AG09319 (cell line): ENCODE measurements around the gene KIAA1614.

Experiments
- DNase-seq: peaks from one replicate; pipeline ENCODE4 v3.0.0-alpha.2; 2010; ENCODE audit warnings: low read depth; ENCODE audit errors: extremely low read depth
- CTCF ChIP-seq: IDR thresholded peaks from 2 replicates; pipeline ENCODE4 v1.5.1; 2011; ENCODE audit warnings: low read depth, mild to moderate bottlenecking, inconsistent platforms, low read length, moderate library complexity

KIAA1614 gene

DNA sequence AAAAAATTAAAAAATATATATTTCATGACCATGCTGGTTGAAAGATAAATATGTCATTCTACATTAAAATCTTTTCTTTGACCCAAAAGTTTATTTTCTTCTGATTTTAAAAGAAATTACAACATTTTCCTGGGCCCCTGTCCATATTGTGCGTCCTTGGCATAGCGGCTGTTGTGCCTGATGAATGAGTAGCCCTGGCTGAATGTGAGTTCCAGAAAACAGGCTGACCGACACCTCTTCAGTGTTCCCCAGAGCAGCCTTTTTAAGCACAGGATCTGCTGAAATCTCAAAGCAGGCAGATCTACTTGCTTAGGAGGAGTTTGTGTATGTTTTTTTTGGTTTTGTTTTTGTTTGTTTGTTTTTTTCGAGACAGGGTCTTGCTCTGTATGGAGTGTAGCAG is 19.7 kb downstream of the KIAA1614 start:
- no peak for TF ChIP-seq CTCF
- no peak for DNase-seq

DNA sequence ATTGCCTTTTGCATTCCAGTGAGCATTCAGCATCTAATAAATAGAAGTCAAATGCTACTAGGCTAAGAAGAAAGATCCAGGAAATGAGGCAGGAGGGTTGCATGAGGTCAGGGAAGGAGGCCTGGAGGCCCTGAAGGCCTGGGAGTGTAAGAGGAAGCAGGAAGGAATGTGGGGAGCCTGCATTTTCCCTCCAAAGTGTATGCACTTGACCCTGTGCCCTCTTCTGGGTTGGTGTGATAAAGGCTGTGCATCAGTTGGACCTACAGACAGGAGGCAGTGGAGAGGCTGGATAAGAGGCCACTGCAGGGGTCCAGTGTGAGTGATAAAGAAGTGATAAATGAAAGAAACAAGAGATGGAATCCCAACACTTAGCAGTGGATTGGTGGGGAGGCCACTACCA is 20.4 kb downstream of the KIAA1614 start:
- no peak for TF ChIP-seq CTCF
- no peak for DNase-seq

DNA sequence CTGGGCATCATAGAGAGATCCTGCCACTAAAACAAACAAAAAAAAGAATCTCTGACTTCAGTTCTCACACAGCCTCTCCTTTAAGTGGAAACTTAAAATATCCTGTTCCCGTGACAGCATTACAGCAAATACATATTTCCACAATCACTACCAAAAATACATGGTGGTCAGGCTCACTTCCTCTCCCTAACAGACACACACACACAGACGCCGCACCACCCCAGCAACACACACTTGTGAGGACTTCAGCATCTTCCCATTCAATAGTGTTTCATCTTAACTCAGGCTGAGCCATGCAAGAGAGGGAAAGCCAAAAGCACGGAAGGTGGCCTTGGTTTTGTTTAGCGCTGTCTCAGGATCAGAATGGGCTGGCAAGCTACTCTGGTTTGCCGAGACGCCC is 21.9 kb downstream of the KIAA1614 start:
- no peak for TF ChIP-seq CTCF
- DNase-seq, result no peak

DNA sequence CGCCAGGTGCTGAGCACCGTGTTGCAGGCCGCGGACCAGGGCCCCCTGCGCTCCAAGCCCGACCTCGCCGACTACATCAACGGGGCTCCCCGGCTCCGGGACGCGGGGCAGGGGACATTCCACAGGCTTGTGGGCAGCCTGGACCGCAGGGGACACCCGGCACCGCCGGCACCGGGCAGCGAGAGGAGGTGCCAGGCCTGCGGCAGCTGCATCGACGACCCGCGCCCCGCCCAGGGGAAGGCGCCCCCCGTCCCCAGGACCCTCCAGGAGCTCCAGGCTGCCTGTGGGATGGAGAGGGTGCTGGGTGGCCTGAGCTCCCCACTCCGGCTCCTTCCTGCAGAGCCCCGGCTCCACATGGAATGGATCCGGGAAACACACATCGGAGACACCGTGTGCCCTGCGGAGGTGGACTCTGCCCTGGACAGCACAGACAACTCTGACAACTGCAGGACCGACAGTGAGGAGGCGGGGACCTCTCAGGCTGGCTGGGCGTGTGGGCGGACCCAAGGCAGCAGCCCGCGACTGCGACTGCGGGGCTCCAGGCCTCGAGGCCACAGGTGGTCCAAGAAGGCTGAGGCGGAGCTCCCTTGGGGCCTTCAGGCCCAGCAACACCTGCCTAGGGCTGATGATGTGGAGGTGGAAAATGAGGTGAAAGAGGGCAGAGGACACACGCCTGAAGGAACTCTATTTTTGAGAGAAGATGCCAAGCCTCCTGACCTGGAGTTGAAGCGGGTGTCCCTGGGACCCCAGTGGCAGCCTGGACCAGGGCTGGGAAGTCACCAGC is 22.8 kb downstream of the KIAA1614 start:
- DNase-seq, result no peak
- TF ChIP-seq CTCF, result no peak

GRCh38 chr1:180936110-180937011 is 23.7 kb downstream of the KIAA1614 start:
- TF ChIP-seq CTCF, result no peak
- DNase-seq, result no peak

DNA sequence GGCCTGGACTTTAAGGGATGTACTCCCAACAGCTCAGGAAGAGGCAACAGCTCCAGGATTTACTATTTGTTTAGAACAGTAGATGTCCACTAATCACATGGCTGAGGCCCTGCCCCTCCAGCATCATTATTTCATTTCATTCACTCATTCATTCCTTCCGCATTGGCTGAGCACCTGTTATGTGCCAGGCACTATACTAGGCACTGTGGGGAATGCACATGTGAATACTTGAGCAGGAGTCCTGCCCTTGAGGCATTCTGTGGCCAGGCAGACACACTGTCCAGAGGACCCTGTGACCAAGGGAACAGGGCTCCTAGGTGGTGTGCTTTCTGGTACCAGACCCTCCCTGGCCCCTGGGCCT is 24.3 kb downstream of the KIAA1614 start:
- DNase-seq, result no peak
- TF ChIP-seq CTCF, result no peak

- no peak for TF ChIP-seq CTCF
Measured at GRCh38 chr1:180937624-180938225, 25.0 kb downstream of the KIAA1614 start.

More at GRCh38 chr1:180937624-180938225, 25.0 kb downstream of the KIAA1614 start:
- DNase-seq, result no peak
